Stomach smooth muscle (tissue), 2 donors: ENCODE data around the gene PPP6R3.
"Not testable (repeated sequence)": the region's sequence is repeated elsewhere in the genome, so short reads cannot be mapped to it uniquely, and the experiment has no call there.

Experiments used
- H3K27ac ChIP-seq: one replicate; pipeline ENCODE4 v1.7.0; 2013; ENCODE audit warnings: mild to moderate bottlenecking, low read length, inconsistent platforms
- H3K27me3 ChIP-seq, 2 donors: one replicate each; pipeline ENCODE4 v1.7.0; 2013; ENCODE audit warnings: low read length in 2 of 2; ENCODE audit not compliant: insufficient read depth in 2 of 2, control insufficient read depth in 1 of 2
- H3K36me3 ChIP-seq, 2 donors: one replicate each; pipeline ENCODE4 v1.7.0; 2013; ENCODE audit warnings: low read length in 2 of 2; ENCODE audit not compliant: control insufficient read depth in 2 of 2, insufficient read depth in 2 of 2
- H3K4me1 ChIP-seq: one replicate; pipeline ENCODE4 v1.7.0; 2013; ENCODE audit warnings: low read length; ENCODE audit not compliant: control insufficient read depth, insufficient read depth
- H3K4me3 ChIP-seq, 2 donors: one replicate each; pipeline ENCODE4 v1.7.0; 2013; ENCODE audit warnings: low read length in 2 of 2
- H3K9ac ChIP-seq, 2 donors: one replicate each; pipeline ENCODE4 v1.7.0; 2013; ENCODE audit warnings: low read length in 2 of 2, mild to moderate bottlenecking in 1 of 2
- H3K9me3 ChIP-seq, 2 donors: one replicate each; pipeline ENCODE4 v1.7.0; 2013; ENCODE audit warnings: low read length in 2 of 2; ENCODE audit not compliant: control insufficient read depth in 2 of 2
- donor health status: healthy.
- donor health status: Pancreatic carcinoma.

Gene PPP6R3

DNA sequence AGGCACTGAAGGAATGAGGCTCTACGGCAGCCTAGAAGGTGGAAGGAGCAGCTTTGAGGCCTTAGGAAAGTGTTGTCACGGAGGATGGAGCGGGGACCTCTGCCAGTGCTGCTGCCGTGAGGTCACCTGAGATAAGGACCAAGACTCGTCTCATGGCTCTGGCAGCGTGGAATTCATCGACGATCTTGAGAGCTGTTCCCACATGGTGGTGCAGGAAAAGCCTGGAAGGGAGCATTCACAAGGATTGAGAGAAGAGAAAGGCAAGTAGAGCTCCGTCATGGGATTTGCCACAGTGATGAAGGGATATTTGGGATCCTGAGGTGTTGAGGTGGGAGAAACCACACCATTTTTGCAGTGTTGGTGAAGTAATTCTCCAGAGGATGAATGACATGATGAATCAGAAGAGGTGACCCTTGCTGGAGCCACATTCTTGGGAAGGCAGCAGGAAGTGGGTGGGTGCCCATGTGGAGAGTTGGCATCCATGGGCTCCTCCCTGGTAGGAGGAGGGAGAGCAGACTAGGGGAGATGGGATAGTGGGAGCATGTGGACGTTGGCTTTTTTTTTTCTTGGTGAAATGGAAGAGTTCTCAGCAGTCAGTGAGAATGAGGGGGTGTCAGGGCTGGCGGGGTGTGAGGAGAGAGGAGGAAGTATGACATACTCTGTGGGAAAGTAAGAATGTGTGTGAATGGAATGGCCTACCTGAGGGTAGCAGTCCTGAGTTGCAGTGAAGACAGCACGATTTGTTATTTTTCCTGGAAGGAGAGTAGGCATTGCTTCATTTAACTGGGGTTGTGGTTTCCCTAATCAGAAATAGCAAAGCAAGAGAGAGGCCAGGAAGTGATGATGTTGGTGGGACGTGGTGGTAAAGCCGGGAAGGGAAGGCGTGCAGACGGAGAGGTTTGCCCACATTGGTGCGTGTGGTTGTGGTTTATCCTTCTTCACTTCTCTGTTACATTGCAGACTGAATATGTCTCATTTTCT lies 11.1 kb downstream of the PPP6R3 start:
- peaks cover 0 to 5% of the 10 kb centered on the region in 2 donors for H3K36me3 ChIP-seq
- no peaks in the 10 kb centered on the region for H3K27me3 ChIP-seq
- no peak overlapping the region for H3K4me3 ChIP-seq
- H3K4me1 ChIP-seq, result peaks cover 42% of the 10 kb centered on the region
- H3K27ac ChIP-seq, result no peak overlapping the region
- H3K9me3 ChIP-seq, result no peaks in the 10 kb centered on the region
- no peak overlapping the region for H3K9ac ChIP-seq

DNA sequence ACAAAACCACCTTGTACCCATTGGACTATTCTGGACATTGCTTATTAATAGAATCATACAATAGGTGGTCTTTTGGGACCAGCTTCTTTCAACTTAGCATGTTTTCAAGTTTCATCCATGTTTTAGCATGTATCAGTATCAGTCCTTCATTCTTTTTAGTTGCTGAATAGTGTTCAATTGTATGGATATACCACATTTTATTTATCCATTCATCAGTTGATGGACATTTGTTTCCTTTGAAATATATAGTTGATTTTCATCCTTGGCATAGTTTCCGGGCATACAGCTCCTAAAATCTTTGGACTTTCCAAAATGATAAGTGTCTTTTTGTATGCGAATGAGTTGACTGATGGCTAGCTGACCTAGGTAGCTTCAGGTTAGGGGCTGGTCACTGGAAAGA lies 12.2 kb downstream of the PPP6R3 start:
- Histone ChIP-seq H3K9ac (no peak overlapping the region), H3K9me3 (no peaks in the 10 kb centered on the region), H3K27me3 (no peaks in the 10 kb centered on the region), H3K27ac (no peak overlapping the region), H3K4me3 (no peak overlapping the region), H3K4me1 (peaks cover 38% of the 10 kb centered on the region), H3K36me3 (peaks cover 0 to 5% of the 10 kb centered on the region in 2 donors)

DNA sequence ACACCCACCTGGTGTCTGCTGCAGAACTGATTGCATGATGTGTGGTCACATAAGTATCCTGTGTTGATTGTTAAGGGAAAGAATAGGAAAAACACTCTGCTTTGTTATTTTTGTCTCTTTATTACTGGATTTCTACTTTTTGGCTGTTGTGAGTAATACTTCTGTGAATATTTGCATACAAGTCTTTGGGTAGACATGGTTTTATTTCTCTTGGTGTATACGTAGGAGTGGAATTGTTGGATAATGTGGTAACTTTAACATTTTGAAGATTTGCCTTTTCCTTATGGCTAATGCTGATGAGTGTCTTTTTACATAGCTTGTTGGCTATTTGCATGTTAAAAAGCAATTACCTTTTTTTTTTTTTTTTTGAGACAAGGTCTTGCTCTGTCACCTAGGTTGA lies 13.1 kb downstream of the PPP6R3 start:
- Histone ChIP-seq H3K9ac (no peak overlapping the region), H3K9me3 (no peaks in the 10 kb centered on the region), H3K27ac (no peak overlapping the region), H3K27me3 (no peaks in the 10 kb centered on the region), H3K4me1 (peaks cover 30% of the 10 kb centered on the region), H3K4me3 (no peak overlapping the region), H3K36me3 (peaks cover 0 to 5% of the 10 kb centered on the region in 2 donors)

DNA sequence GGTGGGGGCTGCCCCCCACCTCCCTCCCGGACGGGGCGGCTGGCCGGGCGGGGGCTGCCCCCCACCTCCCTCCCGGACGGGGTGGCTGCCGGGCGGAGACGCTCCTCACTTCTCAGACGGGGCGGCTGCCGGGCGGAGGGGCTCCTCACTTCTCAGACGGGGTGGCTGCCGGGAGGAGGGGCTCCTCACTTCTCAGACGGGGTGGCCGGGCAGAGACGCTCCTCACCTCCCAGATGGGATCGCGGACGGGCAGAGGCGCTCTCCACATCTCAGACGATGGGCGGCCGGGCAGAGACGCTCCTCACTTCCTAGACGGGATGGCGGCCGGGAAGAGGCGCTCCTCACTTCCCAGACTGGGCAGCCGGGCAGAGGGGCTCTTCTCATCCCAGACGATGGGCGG lies 15.1 kb downstream of the PPP6R3 start:
- not testable (repeated sequence) for H3K27me3 ChIP-seq, H3K27ac ChIP-seq, H3K4me3 ChIP-seq, H3K9ac ChIP-seq, H3K36me3 ChIP-seq, H3K9me3 ChIP-seq
- peaks cover 13% of the 10 kb centered on the region for H3K4me1 ChIP-seq

DNA sequence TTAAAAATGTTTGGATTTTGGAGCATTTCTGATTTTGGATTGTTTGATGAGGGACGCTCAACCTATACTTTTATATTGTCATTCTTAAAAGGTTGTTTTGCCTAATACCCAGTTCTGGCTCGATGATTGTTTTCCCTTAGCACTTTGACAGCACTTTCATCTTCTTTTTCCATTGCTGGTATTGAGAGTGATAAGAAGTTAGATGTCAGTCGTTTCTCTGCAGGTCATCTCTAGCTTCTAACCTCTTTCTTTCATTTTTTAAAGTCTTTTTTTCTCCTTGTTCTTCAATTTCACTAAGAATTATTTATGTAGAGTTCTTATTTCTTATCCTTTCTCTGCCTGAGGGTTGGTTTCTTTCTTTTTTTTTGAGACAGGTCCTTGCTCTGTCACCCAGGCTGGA lies 18.8 kb downstream of the PPP6R3 start:
- no peak overlapping the region for H3K4me3 ChIP-seq
- H3K27ac ChIP-seq, result no peak overlapping the region
- peaks cover 8% of the 10 kb centered on the region for H3K4me1 ChIP-seq
- peaks cover 0 to 2% of the 10 kb centered on the region in 2 donors for H3K36me3 ChIP-seq
- no peak overlapping the region for H3K9ac ChIP-seq
- H3K27me3 ChIP-seq, result no peaks in the 10 kb centered on the region
- no peaks in the 10 kb centered on the region for H3K9me3 ChIP-seq

DNA sequence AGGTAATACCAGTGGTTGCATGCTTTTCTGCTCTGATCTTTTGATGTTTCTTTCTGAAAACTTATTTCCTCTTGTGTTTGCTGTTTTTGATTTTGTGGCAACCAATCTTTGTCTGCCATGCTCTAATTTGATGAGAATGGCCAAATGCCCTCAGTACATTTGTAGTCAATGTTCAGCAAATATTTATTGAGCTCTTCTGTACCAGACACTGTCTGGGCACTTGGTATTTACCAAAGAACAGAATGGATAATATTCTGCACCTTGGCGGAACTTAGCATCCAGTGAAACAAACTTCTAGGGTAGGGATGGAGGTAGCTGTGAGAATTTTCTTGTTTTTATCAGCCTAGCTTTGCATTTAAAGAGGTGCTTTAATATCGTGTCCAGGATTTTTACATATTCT lies 19.6 kb downstream of the PPP6R3 start:
- H3K36me3 ChIP-seq, result peaks cover 0 to 2% of the 10 kb centered on the region in 2 donors
- H3K9me3 ChIP-seq, result no peaks in the 10 kb centered on the region
- H3K9ac ChIP-seq, result no peak overlapping the region
- no peak overlapping the region for H3K4me3 ChIP-seq
- no peak overlapping the region for H3K27ac ChIP-seq
- peaks cover 8% of the 10 kb centered on the region for H3K4me1 ChIP-seq
- H3K27me3 ChIP-seq, result no peaks in the 10 kb centered on the region

DNA sequence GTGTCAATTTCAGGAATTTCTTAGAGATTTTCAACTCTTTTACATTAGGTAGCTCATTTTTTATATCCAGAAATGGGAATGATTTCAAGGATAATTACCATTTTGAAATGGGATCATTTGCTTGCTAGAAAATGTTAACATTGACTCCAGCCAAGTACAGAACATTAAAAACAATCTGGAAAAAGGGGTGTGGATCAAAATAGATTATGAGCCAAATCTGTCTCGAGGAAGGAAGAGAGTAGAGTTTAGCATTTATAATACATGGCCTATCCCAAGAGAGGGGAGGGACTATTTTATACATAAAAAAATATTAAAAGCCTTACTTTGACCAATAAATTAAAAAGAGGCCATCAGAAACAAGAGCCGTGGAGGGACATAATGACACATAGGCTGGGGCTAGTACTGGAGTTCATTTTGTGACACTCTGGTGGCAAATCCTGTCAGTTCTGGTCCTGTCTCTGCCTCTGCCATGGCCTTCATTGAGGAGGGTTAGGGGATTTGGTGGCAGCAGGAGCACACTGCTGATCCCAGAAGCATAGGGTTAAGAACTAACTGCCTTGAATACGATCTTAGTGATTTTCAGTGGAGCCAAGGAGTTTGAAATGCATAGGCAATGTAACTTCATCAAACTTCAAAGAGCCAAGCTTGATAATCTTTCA lies 20.4 kb downstream of the PPP6R3 start:
- no peaks in the 10 kb centered on the region for H3K27me3 ChIP-seq

DNA sequence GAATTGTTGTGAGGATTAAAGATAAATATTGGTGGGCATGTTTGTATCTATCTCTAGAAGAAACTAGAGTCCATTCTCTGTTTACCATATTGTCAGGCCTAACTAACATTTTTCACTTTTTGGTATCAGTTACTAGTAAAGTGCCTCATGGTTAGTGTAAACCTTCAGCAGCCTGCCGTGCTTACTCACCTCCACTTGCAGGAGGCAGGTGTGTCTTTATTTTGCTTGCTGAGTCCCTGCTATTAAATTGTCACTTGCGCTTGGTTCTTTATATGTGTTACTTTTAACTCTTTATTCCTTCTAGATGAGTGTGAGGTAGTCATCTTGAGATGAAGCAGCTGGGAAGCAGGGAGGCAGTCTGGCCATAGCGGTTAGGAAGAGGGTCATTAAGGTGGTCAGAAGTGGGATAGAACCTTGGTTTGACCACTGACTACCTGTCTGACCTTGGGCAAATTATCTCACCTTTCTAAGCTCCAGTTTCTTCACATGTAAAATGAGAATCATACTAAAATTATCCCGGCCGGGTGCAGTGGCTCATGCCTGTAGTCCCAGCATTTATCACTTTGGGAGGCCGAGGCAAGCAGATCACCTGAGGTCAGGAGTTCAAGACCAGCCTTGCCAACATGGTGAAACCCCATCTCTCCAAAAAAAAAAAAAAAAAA lies 21.2 kb downstream of the PPP6R3 start:
- Histone ChIP-seq H3K36me3 (peaks cover 0 to 2% of the 10 kb centered on the region in 2 donors), H3K27ac (no peak overlapping the region), H3K4me1 (peaks cover 8% of the 10 kb centered on the region), H3K4me3 (peak overlapping the region; percentile 32 to 59), H3K9me3 (no peaks in the 10 kb centered on the region), H3K9ac (no peak overlapping the region), H3K27me3 (no peaks in the 10 kb centered on the region)

More for the DNA sequence above, 20.4 kb downstream of the PPP6R3 start:
- H3K9me3 ChIP-seq, result no peaks in the 10 kb centered on the region
- peaks cover 0 to 2% of the 10 kb centered on the region in 2 donors for H3K36me3 ChIP-seq
- H3K4me1 ChIP-seq, result peaks cover 8% of the 10 kb centered on the region
- H3K4me3 ChIP-seq, result peak overlapping the region in 1 of 2 donors; percentile 59
- H3K27ac ChIP-seq, result no peak overlapping the region
- H3K9ac ChIP-seq, result no peak overlapping the region

DNA sequence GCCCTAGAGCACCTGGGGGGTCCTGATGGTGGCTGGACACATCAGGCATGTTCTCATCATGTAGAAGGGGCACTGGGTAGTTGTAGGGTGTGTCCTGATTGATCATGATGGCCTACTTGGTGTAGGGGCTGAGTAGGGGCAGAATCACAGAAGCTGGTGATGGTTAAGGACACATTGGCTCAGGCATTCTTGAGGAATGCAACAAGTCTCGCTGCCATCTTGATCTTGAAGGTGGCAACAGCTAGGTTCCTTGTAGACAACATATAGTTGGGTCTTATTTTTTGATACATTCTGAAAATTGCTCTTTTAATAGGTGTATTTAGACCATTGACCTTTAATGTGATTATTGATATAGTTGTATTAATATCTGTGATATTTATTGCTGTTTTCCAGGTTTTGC lies 28.1 kb downstream of the PPP6R3 start:
- no peaks in the 10 kb centered on the region for H3K27me3 ChIP-seq
- H3K36me3 ChIP-seq, result peaks cover 0 to 2% of the 10 kb centered on the region in 2 donors
- H3K9me3 ChIP-seq, result no peaks in the 10 kb centered on the region
- H3K4me3 ChIP-seq, result no peak overlapping the region
- no peaks in the 10 kb centered on the region for H3K4me1 ChIP-seq
- no peak overlapping the region for H3K27ac ChIP-seq
- H3K9ac ChIP-seq, result no peak overlapping the region

DNA sequence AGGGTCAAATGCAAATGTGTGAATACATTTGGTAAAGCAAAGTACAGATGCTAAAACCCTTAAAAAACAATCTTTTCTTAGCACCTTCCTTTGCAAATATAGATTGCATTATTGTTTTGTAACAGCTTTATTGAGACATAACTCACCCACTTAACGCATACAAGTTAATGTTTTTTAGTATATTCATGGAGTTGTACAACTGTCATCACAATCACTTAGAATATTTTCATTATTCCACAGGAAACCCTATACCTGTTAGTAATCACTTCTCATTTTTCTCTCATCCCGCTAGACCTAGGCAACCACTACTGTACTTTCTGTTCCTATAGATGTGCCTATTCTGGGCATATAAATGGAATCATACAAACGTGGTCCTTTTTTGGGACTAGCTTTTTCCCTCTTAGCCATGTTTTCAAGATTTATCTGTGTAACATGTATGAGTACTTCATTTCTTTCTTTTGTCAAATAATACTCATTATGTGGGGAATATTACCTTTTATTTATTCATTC lies 34.7 kb downstream of the PPP6R3 start:
- Histone ChIP-seq H3K9ac (no peak overlapping the region), H3K27ac (no peak overlapping the region), H3K4me1 (peaks cover 14% of the 10 kb centered on the region), H3K4me3 (no peak overlapping the region), H3K9me3 (no peaks in the 10 kb centered on the region), H3K27me3 (no peaks in the 10 kb centered on the region), H3K36me3 (peaks cover 0 to 2% of the 10 kb centered on the region in 2 donors)
